ENCODE data around the gene CSF3R. TPM values are rescaled to one million over a fixed set of nuclear protein-coding genes. Genes with fewer than 3 reads are reported as not detected.
A peak's percentile ranks its signal among the peaks of the same experiment; 100 is the strongest.

CSF3R gene
- total RNA-seq, 3 donors from 2014 or later (not counting 1 experiment from before 2014, with no cell fraction given): 5.7 to 74.9 (median 11.7) TPM

- Mint-ChIP-seq H3K27ac (peak overlapping the region in 1 of 2 donors; percentile 90), H3K27me3 (ENCODE audit: low read depth in 2 of 2) (no peaks in the 10 kb centered on the region), H3K4me3 (no peak overlapping the region)
Observed at GRCh38 chr1:36466370-36467026, 16.2 kb downstream of the CSF3R start.

GRCh38 chr1:36465731-36466369 is 16.9 kb downstream of the CSF3R start:
- Mint-ChIP-seq H3K36me3 (peaks cover 5% of the 10 kb centered on the region), H3K27ac (peak overlapping the region in 1 of 2 donors; percentile 90), H3K9me3 (no peaks in the 10 kb centered on the region), H3K4me3 (no peak overlapping the region), H3K4me1 (peaks cover 20 to 22% of the 10 kb centered on the region in 2 donors), H3K27me3 (ENCODE audit: low read depth in 2 of 2) (no peaks in the 10 kb centered on the region)
- intact Hi-C loops (cut with micrococcal nuclease): no loop called here
- DNase-seq: no peak
- no peaks in the 10 kb centered on the region for H3K9me3 ChIP-seq (ENCODE audit: control insufficient read depth, insufficient read depth, low read length)
- no peak overlapping the region for H3K27ac ChIP-seq (ENCODE audit: low read length)
- peaks cover 13% of the 10 kb centered on the region for H3K4me1 ChIP-seq (ENCODE audit: control insufficient read depth, insufficient read depth, low read length)
- 88% methylated on average over 4 of the region's 4 CpGs for whole genome bisulfite sequencing (ENCODE audit: insufficient coverage)
- no peak for ATAC-seq
- H3K36me3 ChIP-seq (ENCODE audit: control insufficient read depth, insufficient read depth, low read length): peaks cover 5% of the 10 kb centered on the region
- no peak overlapping the region for H3K4me3 ChIP-seq (ENCODE audit: low read length)
- H3K27me3 ChIP-seq (ENCODE audit: control insufficient read depth, insufficient read depth, low read length): no peaks in the 10 kb centered on the region
- TF ChIP-seq CTCF (IDR thresholded peaks at IDR 0.05): no peak

More at GRCh38 chr1:36466370-36467026, 16.2 kb downstream of the CSF3R start:
- WGBS (ENCODE audit: insufficient coverage): 92% methylated on average over 12 of the region's 12 CpGs
- ATAC-seq (no peak), DNase-seq (no peak)
- Histone ChIP-seq H3K4me1 (ENCODE audit: control insufficient read depth, insufficient read depth, low read length) (peaks cover 13% of the 10 kb centered on the region), H3K9me3 (ENCODE audit: control insufficient read depth, insufficient read depth, low read length) (no peaks in the 10 kb centered on the region), H3K36me3 (ENCODE audit: control insufficient read depth, insufficient read depth, low read length) (peaks cover 2% of the 10 kb centered on the region), H3K4me3 (ENCODE audit: low read length) (no peak overlapping the region), H3K27ac (ENCODE audit: low read length) (no peak overlapping the region), H3K27me3 (ENCODE audit: control insufficient read depth, insufficient read depth, low read length) (no peaks in the 10 kb centered on the region)
- Mint-ChIP-seq H3K36me3 (no peaks in the 10 kb centered on the region), H3K4me1 (peaks cover 16 to 22% of the 10 kb centered on the region in 2 donors), H3K9me3 (no peaks in the 10 kb centered on the region)
- intact Hi-C loops (cut with micrococcal nuclease): no loop called here
- TF ChIP-seq CTCF (IDR thresholded peaks at IDR 0.05): no peak

DNA sequence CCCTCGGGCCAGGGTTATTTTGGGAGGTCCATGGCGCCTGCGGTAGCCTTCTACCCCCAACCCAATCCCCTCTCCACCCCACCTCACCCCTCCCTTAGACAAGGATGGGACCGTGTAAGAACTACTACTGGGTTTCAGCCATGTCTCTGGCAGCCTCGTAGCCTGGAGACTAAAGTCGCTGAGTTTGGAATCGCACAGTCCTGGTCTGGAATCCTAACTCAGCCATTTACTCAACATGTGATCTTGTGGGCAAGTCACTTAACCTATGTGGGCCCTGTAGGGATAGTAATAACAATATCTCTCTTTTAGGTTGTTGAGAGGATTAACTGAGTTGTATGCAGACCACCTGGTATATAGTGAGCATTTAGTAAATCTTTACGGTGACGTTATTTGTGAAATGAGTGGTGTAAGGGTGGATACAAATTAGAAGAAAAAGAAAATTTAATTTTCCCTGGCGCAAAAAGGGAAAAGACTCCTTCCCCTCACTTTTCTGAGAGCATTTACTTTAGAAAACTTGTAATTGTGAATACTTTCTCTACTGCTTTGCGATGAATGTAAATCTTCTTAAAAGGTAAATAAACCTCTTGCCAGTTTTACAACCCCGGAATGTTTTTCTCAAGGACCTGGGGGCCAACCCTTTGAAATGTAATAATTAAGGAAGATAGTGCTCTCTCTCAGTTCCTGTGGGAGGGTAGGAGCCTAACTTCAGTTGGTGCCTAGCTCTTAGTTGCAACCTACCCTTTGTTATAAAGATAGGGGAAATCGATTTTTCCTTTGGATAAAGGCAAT is 17.9 kb downstream of the CSF3R start:
- Mint-ChIP-seq H3K36me3 (peaks cover 8% of the 10 kb centered on the region), H3K4me1 (peaks cover 22% of the 10 kb centered on the region in 2 donors), H3K4me3 (peak overlapping the region; percentile 99), H3K27me3 (ENCODE audit: low read depth in 2 of 2) (no peaks in the 10 kb centered on the region), H3K9me3 (no peaks in the 10 kb centered on the region), H3K27ac (peak overlapping the region; percentile 90 to 96)
- 38% methylated on average over 11 of the region's 13 CpGs for WGBS (ENCODE audit: insufficient coverage)
- no peak for TF ChIP-seq CTCF (IDR thresholded peaks at IDR 0.05)
- ATAC-seq (peak; percentile 49 to 52 (median 51)), DNase-seq (no peak)
- Histone ChIP-seq H3K4me3 (ENCODE audit: low read length) (peak overlapping the region; percentile 87), H3K36me3 (ENCODE audit: control insufficient read depth, insufficient read depth, low read length) (peaks cover 12% of the 10 kb centered on the region), H3K27me3 (ENCODE audit: control insufficient read depth, insufficient read depth, low read length) (no peaks in the 10 kb centered on the region), H3K9me3 (ENCODE audit: control insufficient read depth, insufficient read depth, low read length) (no peaks in the 10 kb centered on the region), H3K27ac (ENCODE audit: low read length) (peak overlapping the region; percentile 66), H3K4me1 (ENCODE audit: control insufficient read depth, insufficient read depth, low read length) (peaks cover 13% of the 10 kb centered on the region)
- intact Hi-C loops (cut with micrococcal nuclease): loop anchor here (1.0 kb wide), 2 partner anchors 14 to 315 kb away; partner anchors contain the start of genes OSCP1 and TRAPPC3
